GM12875 (cell line): ENCODE data around the gene PLA2G7.
"Not testable (repeated sequence)": the region's sequence is repeated elsewhere in the genome, so short reads cannot be mapped to it uniquely, and the experiment has no call there.

Experiments
- H3K4me3 ChIP-seq: one replicate; pipeline ENCODE4 v1.5.1; 2011; ENCODE audit warnings: low read depth, low read length, control low read depth
- CTCF ChIP-seq: IDR thresholded peaks from 2 replicates; pipeline ENCODE4 v1.5.1; 2011; ENCODE audit warnings: low read depth, mild to moderate bottlenecking, control low read depth, inconsistent platforms, low read length, moderate library complexity, borderline replicate concordance; ENCODE audit not compliant: insufficient read depth

The PLA2G7 gene

GRCh38 chr6:46773201-46773855 is 38.2 kb upstream of the PLA2G7 start:
- no peak overlapping the region for H3K4me3 ChIP-seq
- no peak for TF ChIP-seq CTCF

GRCh38 chr6:46772762-46773161 is 37.6 kb upstream of the PLA2G7 start:
- TF ChIP-seq CTCF = no peak
- H3K4me3 ChIP-seq = no peak overlapping the region

GRCh38 chr6:46772016-46772415 is 36.8 kb upstream of the PLA2G7 start:
- no peak for TF ChIP-seq CTCF
- H3K4me3 ChIP-seq = no peak overlapping the region

GRCh38 chr6:46764961-46765360 is 29.8 kb upstream of the PLA2G7 start:
- H3K4me3 ChIP-seq = no peak overlapping the region
- no peak for TF ChIP-seq CTCF

GRCh38 chr6:46764280-46764679 is 29.1 kb upstream of the PLA2G7 start:
- not testable (repeated sequence) for H3K4me3 ChIP-seq

GRCh38 chr6:46763466-46763865 is 28.3 kb upstream of the PLA2G7 start:
- no peak for TF ChIP-seq CTCF
- H3K4me3 ChIP-seq = no peak overlapping the region

GRCh38 chr6:46760925-46761324 is 25.8 kb upstream of the PLA2G7 start:
- TF ChIP-seq CTCF = no peak
- no peak overlapping the region for H3K4me3 ChIP-seq
